Endodermal cell (in vitro differentiated cells): ENCODE measurements around the gene SLC27A2. TPM values are rescaled to one million over a fixed set of nuclear protein-coding genes. Genes with fewer than 3 reads are reported as not detected.
A peak's percentile ranks its signal among the peaks of the same experiment; 100 is the strongest.

ENCODE experiments used
- DNase-seq: peaks from one replicate; pipeline ENCODE4 v3.0.0-alpha.2; 2017
- H3K27ac ChIP-seq: 2 replicates; pipeline ENCODE4 v1.5.1; 2013; ENCODE audit warnings: mild to moderate bottlenecking, low read depth, low read length, moderate library complexity
- H3K27me3 ChIP-seq: 2 replicates; pipeline ENCODE4 v1.6.1; 2013; ENCODE audit warnings: mild to moderate bottlenecking, low read length, moderate library complexity; ENCODE audit not compliant: insufficient read depth, control insufficient read depth, poor library complexity, severe bottlenecking
- H3K36me3 ChIP-seq: 2 replicates; pipeline ENCODE4 v1.7.0; 2013; ENCODE audit warnings: mild to moderate bottlenecking, low read length, moderate library complexity; ENCODE audit not compliant: control insufficient read depth, insufficient read depth
- H3K4me1 ChIP-seq: one replicate; pipeline ENCODE4 v1.7.0; 2013; ENCODE audit warnings: low read length; ENCODE audit not compliant: control insufficient read depth, insufficient read depth
- H3K4me3 ChIP-seq: 2 replicates; pipeline ENCODE4 v1.5.1; 2013; ENCODE audit warnings: mild to moderate bottlenecking, low read length, moderate library complexity
- H3K9ac ChIP-seq: 2 replicates; pipeline ENCODE4 v1.6.1; 2013; ENCODE audit warnings: mild to moderate bottlenecking, low read length, moderate library complexity; ENCODE audit not compliant: poor library complexity, severe bottlenecking; ENCODE audit errors: extremely low read depth
- H3K9me3 ChIP-seq: 2 replicates; pipeline ENCODE4 v1.6.1; 2013; ENCODE audit warnings: mild to moderate bottlenecking, low read length, moderate library complexity; ENCODE audit not compliant: control insufficient read depth
- H3K27ac Mint-ChIP-seq: 2 replicates; pipeline ENCODE4 v1.8.0; 2020; ENCODE audit warnings: mixed read lengths
- H3K27me3 Mint-ChIP-seq: 2 replicates; pipeline ENCODE4 v1.8.0; 2021; ENCODE audit warnings: mild to moderate bottlenecking, mixed read lengths; ENCODE audit not compliant: insufficient read depth
- H3K36me3 Mint-ChIP-seq: 2 replicates; pipeline ENCODE4 v1.8.0; 2020; ENCODE audit warnings: low read depth, mixed read lengths
- H3K4me1 Mint-ChIP-seq: 2 replicates; pipeline ENCODE4 v1.8.0; 2020; ENCODE audit warnings: mixed read lengths
- H3K4me3 Mint-ChIP-seq: 2 replicates; pipeline ENCODE4 v1.8.0; 2020; ENCODE audit warnings: mild to moderate bottlenecking, moderate library complexity, mixed read lengths
- H3K9me3 Mint-ChIP-seq: 2 replicates; pipeline ENCODE4 v1.8.0; 2020; ENCODE audit warnings: mild to moderate bottlenecking, mixed read lengths
- WGBS, 2 experiments: methylation state at CpG; one replicate each; pipeline versions ENCODE4 v1.1.5 to v1.1.7; 2013; ENCODE audit warnings: missing lambda C conversion rate in 2 of 2, mixed read lengths in 1 of 2; ENCODE audit not compliant: insufficient coverage in 1 of 2, insufficient read length in 1 of 2; 5-methylcytosine and 5-hydroxymethylcytosine counted together
- total RNA-seq, 2 donors: library from RNA; stranded (reverse); fragmentation: NEBNext Ultra II Directional in 1 of 2; extraction: Animal tissue kit (Norgen Biotek cat#: 25700) in 1 of 2; gene quantifications; 2 replicates in 1 of 2; 3 replicates in 1 of 2; pipeline ENCODE4 v1.2.1, GENCODE V29; 2021
- TF ChIP-seq, protein P1 (sequence below): fragments of 200-600 bp; sonication (generic); conservative IDR thresholded peaks from 2 replicates; pipeline ENCODE4 v1.5.0; 2021; ENCODE audit warnings: antibody characterized with exemption, mild to moderate bottlenecking

SLC27A2 gene
- total RNA-seq, 2 donors from 2014 or later: 4.0 to 6.8 TPM

- Mint-ChIP-seq H3K27ac (peak overlapping the region; percentile 97), H3K36me3 (peaks cover 13% of the 10 kb centered on the region), H3K4me1 (peaks cover 23% of the 10 kb centered on the region), H3K9me3 (peaks cover 25% of the 10 kb centered on the region), H3K4me3 (no peak overlapping the region), H3K27me3 (no peaks in the 10 kb centered on the region)
- Histone ChIP-seq H3K9me3 (peaks cover 28% of the 10 kb centered on the region), H3K4me1 (peaks cover 15% of the 10 kb centered on the region), H3K27me3 (no peaks in the 10 kb centered on the region), H3K9ac (no peak overlapping the region), H3K36me3 (no peaks in the 10 kb centered on the region), H3K4me3 (peak overlapping the region; percentile 2), H3K27ac (no peak overlapping the region)
- TF ChIP-seq, protein P1, sequence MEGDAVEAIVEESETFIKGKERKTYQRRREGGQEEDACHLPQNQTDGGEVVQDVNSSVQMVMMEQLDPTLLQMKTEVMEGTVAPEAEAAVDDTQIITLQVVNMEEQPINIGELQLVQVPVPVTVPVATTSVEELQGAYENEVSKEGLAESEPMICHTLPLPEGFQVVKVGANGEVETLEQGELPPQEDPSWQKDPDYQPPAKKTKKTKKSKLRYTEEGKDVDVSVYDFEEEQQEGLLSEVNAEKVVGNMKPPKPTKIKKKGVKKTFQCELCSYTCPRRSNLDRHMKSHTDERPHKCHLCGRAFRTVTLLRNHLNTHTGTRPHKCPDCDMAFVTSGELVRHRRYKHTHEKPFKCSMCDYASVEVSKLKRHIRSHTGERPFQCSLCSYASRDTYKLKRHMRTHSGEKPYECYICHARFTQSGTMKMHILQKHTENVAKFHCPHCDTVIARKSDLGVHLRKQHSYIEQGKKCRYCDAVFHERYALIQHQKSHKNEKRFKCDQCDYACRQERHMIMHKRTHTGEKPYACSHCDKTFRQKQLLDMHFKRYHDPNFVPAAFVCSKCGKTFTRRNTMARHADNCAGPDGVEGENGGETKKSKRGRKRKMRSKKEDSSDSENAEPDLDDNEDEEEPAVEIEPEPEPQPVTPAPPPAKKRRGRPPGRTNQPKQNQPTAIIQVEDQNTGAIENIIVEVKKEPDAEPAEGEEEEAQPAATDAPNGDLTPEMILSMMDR: no peak
- 86 to 93% methylated on average over 3 to 4 of the region's 4 CpGs for WGBS, 2 experiments
- no peak for DNase-seq
These were observed 27.8 kb downstream of the SLC27A2 start for GRCh38 chr15:50209809-50210208.

DNA sequence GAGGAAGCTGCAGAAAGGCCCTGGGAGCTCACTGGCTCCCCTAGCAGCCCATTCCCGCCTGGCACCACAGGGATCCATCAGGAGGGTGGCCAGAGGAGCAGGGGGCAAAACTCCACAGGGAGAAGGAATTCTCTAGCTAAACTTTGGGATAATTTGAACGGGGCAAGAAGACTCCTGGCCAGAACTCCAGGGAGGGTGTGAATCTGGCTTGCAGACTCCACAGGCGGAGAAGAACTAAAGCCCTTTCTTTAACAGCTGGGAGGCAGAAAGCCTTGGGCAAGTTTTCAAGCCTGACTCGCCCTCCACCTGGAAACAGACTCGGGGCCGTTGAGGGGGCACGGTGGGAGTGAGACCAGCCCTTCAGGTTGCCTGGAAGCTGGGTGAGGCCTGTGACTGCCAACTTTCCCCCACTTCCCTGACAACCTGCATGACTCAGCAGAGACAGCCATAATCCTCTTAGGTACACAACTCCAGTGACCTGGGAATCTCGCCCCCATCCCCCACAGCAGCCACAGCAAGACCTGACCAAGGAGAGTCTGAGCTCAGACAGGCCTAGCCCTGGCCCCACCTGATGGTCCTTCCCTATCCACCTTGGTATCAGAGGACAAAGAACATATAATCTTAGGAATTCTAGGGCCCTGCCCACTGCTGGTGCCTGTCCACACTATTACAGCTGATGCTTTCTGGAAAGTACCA is 28.6 kb downstream of the SLC27A2 start:
- H3K9me3 Mint-ChIP-seq: peaks cover 30% of the 10 kb centered on the region
- peak; percentile 86 for DNase-seq
- TF ChIP-seq, protein P1: no peak
- 75 to 80% methylated on average over 5 to 8 of the region's 8 CpGs for WGBS, 2 experiments
- H3K36me3 Mint-ChIP-seq: peaks cover 13% of the 10 kb centered on the region
- Histone ChIP-seq H3K27ac (no peak overlapping the region), H3K4me1 (peaks cover 15% of the 10 kb centered on the region), H3K9me3 (peaks cover 28% of the 10 kb centered on the region), H3K27me3 (no peaks in the 10 kb centered on the region), H3K36me3 (no peaks in the 10 kb centered on the region), H3K4me3 (peak overlapping the region; percentile 50), H3K9ac (peak overlapping the region; percentile 59)
- no peak overlapping the region for H3K4me3 Mint-ChIP-seq
- peak overlapping the region; percentile 97 for H3K27ac Mint-ChIP-seq
- H3K4me1 Mint-ChIP-seq: peaks cover 23% of the 10 kb centered on the region
- H3K27me3 Mint-ChIP-seq: no peaks in the 10 kb centered on the region

GRCh38 chr15:50218291-50218690 is 36.3 kb downstream of the SLC27A2 start:
- Histone ChIP-seq H3K27me3 (no peaks in the 10 kb centered on the region), H3K27ac (no peak overlapping the region), H3K9ac (no peak overlapping the region), H3K4me1 (no peaks in the 10 kb centered on the region), H3K4me3 (no peak overlapping the region), H3K9me3 (peaks cover 4% of the 10 kb centered on the region), H3K36me3 (no peaks in the 10 kb centered on the region)
- DNase-seq: no peak
- peaks cover 12% of the 10 kb centered on the region for H3K9me3 Mint-ChIP-seq
- peaks cover 12% of the 10 kb centered on the region for H3K4me1 Mint-ChIP-seq
- H3K27me3 Mint-ChIP-seq: no peaks in the 10 kb centered on the region
- no peaks in the 10 kb centered on the region for H3K36me3 Mint-ChIP-seq
- WGBS, 2 experiments: 80 to 97% methylated on average over 1 of the region's 1 CpG
- H3K27ac Mint-ChIP-seq: no peak overlapping the region
- TF ChIP-seq, protein P1: no peak
- no peak overlapping the region for H3K4me3 Mint-ChIP-seq
